ENCODE measurements around the gene ELAVL3.

The ELAVL3 gene

DNA sequence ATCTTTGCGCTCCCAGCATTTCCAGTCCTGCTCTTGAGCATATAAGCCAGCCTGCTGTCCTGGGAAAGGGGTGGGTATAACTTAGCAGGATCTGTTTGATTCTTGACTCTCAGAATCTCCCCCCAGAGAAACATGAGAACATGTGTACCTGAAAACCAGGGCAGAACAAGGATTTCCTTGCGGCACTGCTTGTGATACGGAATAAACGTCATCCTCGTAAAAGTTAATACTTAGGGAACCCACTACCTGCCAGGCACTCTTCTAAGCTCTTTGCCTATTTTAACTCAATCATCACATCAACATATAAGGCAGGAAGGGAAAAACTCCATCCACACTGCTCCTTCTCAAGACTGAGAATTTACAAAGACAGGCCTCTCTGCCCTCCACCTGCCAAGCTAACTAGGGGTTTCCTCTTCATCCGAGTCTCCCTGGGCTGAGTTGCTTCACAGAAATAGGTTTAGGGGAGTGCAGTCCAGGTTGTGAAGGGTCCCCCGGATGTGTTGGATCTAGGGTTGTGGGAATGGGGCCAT, 23.7 kb upstream of the ELAVL3 start:
- Histone ChIP-seq H3K9me3 (ENCODE audit: control insufficient read depth, low read length) (no peaks in the 10 kb centered on the region), H3K4me1 (ENCODE audit: control insufficient read depth, insufficient read depth, low read length) (peaks cover 11% of the 10 kb centered on the region), H3K4me3 (ENCODE audit: low read length) (peak overlapping the region; percentile 2), H3K9ac (ENCODE audit: low read length) (peak overlapping the region; percentile 80), H3K36me3 (ENCODE audit: control insufficient read depth, insufficient read depth, low read length) (no peaks in the 10 kb centered on the region), H3K27me3 (ENCODE audit: control insufficient read depth, insufficient read depth, low read length) (no peaks in the 10 kb centered on the region)

DNA sequence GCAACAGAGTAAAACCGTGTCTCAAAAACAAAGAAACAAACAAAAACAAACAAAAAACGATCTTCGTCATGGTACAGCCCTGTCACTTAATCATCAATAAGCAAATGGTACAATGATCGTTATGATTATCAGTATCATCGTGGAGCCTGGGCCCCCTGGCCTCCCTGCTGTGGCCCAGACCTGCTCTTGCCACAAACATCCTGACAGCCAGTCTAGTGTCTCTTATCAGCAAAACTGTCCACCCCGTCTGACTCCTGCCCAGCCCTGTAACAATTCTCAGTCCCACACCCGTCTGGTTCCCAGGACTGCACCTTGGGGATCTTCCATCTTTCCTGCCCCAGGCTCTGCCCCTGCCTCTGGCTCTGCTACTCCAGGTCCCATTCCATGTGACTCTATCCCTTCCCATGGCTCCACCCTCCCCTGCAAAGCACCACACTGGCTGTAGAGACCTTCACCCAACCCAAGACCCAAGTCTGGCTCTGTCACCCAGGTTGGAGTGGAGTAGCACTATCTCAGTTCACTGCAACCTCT, 19.1 kb upstream of the ELAVL3 start:
- Histone ChIP-seq H3K36me3 (ENCODE audit: control insufficient read depth, insufficient read depth, low read length) (no peaks in the 10 kb centered on the region), H3K27me3 (ENCODE audit: control insufficient read depth, insufficient read depth, low read length) (no peaks in the 10 kb centered on the region), H3K4me3 (ENCODE audit: low read length) (no peak overlapping the region), H3K9me3 (ENCODE audit: control insufficient read depth, low read length) (no peaks in the 10 kb centered on the region), H3K9ac (ENCODE audit: low read length) (no peak overlapping the region), H3K4me1 (ENCODE audit: control insufficient read depth, insufficient read depth, low read length) (peaks cover 11% of the 10 kb centered on the region)

DNA sequence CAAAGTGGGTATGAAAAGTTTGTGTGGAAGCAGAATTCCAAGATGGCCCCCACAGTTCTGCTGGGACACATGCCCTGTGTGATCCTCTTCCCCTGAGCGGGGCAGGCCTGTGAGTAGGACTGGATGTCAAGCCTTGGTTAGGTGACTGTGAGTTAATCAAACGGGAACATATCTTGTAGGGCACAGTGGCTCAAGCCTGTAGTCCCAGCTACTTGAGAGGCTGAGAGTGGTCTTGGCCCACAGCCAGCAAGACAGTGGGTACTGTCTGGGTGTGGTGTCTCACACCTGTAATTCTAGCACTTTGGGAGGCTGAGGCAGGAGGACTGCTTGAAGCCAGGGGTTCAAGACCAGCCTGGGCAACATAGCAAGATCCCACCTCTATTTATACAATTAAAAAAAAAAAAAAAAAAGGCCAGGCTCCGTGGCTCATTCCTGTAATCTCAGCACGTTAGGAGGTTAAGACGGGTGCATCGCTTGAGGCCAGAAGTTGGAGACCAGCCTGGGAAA, 18.4 kb upstream of the ELAVL3 start:
- Histone ChIP-seq H3K9me3 (ENCODE audit: control insufficient read depth, low read length) (no peaks in the 10 kb centered on the region), H3K9ac (ENCODE audit: low read length) (no peak overlapping the region), H3K27me3 (ENCODE audit: control insufficient read depth, insufficient read depth, low read length) (no peaks in the 10 kb centered on the region), H3K4me3 (ENCODE audit: low read length) (no peak overlapping the region), H3K4me1 (ENCODE audit: control insufficient read depth, insufficient read depth, low read length) (peaks cover 6% of the 10 kb centered on the region), H3K36me3 (ENCODE audit: control insufficient read depth, insufficient read depth, low read length) (no peaks in the 10 kb centered on the region)

DNA sequence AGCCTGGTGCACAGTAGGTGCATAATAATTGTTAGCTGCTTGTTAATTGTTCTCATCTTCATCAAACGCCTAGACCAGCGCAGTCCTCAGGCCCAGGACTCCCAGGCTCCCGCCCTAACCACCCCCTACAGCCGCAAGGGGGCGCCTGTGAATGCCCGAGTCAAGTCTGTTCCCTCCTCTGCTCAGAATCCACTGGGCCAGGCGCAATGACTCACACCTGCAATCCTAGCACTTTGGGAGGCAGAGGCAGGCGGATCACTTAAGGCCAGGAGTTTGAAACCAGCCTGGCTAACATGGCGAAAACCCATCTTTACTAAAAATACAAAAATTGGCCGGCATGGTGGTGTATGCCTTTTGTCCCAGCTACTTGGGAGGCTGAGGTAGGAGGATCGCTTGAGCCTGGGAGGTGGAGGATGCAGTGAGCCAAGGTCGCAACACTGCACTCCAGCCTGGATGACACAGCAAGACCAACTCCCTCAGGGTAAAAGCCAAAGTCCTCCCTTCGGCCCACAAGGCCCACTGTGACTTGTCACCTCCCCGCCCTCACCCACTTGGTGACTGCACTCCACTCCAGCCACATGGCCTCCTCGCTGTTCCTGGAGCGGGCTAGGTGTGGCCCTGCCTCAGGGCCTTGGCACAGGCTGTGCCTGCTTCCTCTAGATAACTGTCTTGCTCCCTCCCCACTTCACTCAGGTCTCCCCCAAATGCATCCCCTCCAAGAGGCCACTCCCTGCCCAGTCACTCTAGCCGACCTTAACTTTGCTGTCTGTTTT, 15.7 kb upstream of the ELAVL3 start:
- no peak overlapping the region for H3K9ac ChIP-seq (ENCODE audit: low read length)
- no peaks in the 10 kb centered on the region for H3K27me3 ChIP-seq (ENCODE audit: control insufficient read depth, insufficient read depth, low read length)
- no peaks in the 10 kb centered on the region for H3K36me3 ChIP-seq (ENCODE audit: control insufficient read depth, insufficient read depth, low read length)
- H3K9me3 ChIP-seq (ENCODE audit: control insufficient read depth, low read length) = no peaks in the 10 kb centered on the region
- H3K4me1 ChIP-seq (ENCODE audit: control insufficient read depth, insufficient read depth, low read length) = peaks cover 6% of the 10 kb centered on the region
- no peak overlapping the region for H3K4me3 ChIP-seq (ENCODE audit: low read length)

DNA sequence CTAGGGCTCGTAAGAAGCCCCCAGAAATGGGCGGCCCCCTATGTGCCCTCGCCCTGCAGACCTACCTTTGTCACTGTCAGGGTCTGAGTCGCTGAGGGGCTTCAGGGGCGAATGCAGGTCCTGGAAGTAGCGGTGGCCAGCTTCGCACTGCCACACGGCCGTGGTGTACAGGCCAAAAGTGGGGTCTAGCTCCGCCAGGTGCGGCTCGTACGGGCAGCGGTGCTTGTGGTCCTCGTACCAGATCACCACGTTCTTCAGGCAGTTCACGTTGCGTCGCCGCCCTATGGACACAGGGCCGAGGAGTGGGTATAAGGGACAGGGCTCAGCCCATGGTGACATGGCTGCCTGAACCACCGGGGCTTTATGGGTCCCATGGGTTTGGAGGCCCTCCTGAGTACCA, 15.0 kb upstream of the ELAVL3 start:
- no peak overlapping the region for H3K4me3 ChIP-seq (ENCODE audit: low read length)
- H3K9me3 ChIP-seq (ENCODE audit: control insufficient read depth, low read length) = no peaks in the 10 kb centered on the region
- no peak overlapping the region for H3K9ac ChIP-seq (ENCODE audit: low read length)
- H3K4me1 ChIP-seq (ENCODE audit: control insufficient read depth, insufficient read depth, low read length) = peaks cover 6% of the 10 kb centered on the region
- no peaks in the 10 kb centered on the region for H3K36me3 ChIP-seq (ENCODE audit: control insufficient read depth, insufficient read depth, low read length)
- no peaks in the 10 kb centered on the region for H3K27me3 ChIP-seq (ENCODE audit: control insufficient read depth, insufficient read depth, low read length)

DNA sequence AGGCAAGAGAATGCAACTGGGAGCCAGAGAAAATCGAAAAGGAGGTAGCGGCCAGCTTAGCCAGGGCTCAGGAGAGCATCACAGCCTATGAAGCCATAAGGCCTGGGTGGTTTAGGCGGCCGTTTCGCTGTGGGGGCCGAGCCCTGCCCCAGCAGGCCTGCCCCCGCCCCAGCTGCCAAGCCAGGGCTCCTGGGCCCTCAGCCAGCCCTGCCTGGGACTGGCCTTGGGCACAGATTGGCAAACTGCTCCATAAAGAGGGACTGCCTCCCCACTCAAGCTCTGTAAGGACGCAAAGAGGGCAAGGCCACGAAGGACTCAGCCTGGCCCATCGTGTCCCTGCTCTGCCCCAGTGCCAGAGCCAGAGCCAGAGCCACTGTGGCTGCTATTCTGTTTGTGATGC, 14.6 kb upstream of the ELAVL3 start:
- Histone ChIP-seq H3K9me3 (ENCODE audit: control insufficient read depth, low read length) (no peaks in the 10 kb centered on the region), H3K4me1 (ENCODE audit: control insufficient read depth, insufficient read depth, low read length) (peaks cover 8% of the 10 kb centered on the region), H3K4me3 (ENCODE audit: low read length) (no peak overlapping the region), H3K9ac (ENCODE audit: low read length) (no peak overlapping the region), H3K36me3 (ENCODE audit: control insufficient read depth, insufficient read depth, low read length) (no peaks in the 10 kb centered on the region), H3K27me3 (ENCODE audit: control insufficient read depth, insufficient read depth, low read length) (no peaks in the 10 kb centered on the region)

DNA sequence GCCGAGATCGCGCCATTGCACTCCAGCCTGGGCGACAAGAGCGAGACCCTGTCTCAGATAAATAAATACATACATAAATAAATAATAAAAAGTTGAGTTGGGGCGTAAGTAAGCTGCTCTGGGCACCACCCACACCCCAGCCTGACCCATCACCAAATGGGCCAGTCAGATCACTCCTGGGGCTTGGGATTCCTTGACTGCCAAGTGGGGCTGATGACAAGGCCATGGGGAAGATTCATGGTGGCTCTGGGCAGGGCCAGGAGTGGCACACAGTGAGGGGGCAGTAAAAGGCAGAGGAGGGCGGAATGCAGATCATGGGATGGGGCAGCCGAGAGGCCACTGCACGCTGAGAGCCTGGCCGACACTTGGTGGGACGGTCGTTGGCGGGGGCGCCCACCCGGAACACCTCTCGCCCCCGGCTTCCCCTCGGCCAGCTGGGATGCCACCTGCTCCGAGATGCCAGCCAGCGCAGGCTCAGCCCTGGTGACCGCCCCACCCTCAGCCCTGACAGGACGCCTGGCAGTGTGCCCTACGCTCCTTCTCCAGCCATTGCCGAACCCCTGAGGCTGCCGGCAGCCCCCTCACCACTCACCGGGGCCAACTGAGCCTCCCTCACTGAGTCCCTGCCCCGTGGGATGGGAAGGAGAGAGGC, 13.9 kb upstream of the ELAVL3 start:
- Histone ChIP-seq H3K9ac (ENCODE audit: low read length) (no peak overlapping the region), H3K36me3 (ENCODE audit: control insufficient read depth, insufficient read depth, low read length) (no peaks in the 10 kb centered on the region), H3K4me1 (ENCODE audit: control insufficient read depth, insufficient read depth, low read length) (peaks cover 15% of the 10 kb centered on the region), H3K4me3 (ENCODE audit: low read length) (no peak overlapping the region), H3K27me3 (ENCODE audit: control insufficient read depth, insufficient read depth, low read length) (no peaks in the 10 kb centered on the region), H3K9me3 (ENCODE audit: control insufficient read depth, low read length) (no peaks in the 10 kb centered on the region)

DNA sequence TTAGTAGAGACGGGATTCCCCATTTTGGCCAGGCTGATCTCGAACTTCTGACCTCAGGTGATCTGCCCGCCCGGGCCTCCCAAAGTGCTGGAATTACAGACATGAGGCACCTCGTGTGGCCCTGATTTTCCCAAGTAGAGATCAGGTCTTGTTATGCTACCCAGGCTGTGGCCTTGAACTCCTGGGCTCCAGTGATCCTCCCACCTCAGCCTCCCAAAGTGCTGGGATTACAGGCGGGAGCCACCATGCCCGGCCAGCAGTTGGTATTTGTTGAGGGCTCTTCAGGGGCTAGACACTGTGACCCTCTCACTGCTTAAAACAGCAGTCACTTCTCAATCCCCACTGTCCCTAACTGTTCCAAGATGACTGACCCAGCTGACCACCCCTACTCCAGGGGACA, 8.5 kb upstream of the ELAVL3 start:
- Histone ChIP-seq H3K9ac (ENCODE audit: low read length) (no peak overlapping the region), H3K4me1 (ENCODE audit: control insufficient read depth, insufficient read depth, low read length) (peaks cover 12% of the 10 kb centered on the region), H3K36me3 (ENCODE audit: control insufficient read depth, insufficient read depth, low read length) (no peaks in the 10 kb centered on the region), H3K27me3 (ENCODE audit: control insufficient read depth, insufficient read depth, low read length) (no peaks in the 10 kb centered on the region), H3K9me3 (ENCODE audit: control insufficient read depth, low read length) (no peaks in the 10 kb centered on the region), H3K4me3 (ENCODE audit: low read length) (no peak overlapping the region)

DNA sequence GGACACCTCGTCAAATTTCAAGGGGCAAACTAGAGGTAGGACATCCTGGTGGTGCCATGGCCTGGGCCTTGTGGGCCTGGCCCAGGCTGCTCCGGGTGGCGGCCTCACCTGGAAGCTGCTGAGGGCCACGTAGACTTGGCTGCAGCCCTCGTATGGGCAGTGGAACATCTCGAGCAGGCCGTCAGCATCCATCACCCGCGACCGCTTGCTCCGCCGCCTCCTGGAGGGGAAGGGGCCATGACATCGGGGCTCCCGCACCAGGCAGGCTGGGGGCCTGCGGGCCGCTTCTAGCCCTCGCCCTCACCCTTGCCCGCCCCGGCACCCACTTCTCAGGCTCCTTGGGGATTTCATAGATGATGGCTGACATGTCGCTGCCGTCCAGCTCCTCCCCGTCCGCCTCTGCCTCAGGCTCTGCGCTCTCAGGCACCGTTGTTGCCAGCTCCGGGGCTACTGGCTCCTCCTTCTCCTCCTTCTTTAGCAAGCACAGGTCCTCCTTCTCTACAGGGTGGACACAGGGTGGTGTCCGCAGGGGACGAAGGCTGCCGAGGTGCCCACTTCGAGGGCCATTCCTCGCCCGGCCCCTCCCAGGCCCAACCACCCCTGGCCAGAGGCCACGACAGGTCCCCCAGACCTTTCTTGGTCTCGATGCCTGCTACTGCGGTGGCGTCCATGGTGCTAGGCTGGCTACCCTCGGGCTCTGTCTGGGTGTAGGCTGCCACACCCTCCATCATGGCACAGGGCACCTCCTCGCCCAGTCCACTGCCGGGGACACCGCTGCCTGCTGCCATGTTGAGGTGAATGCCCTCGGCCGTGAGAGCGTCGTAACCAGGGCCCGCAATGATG, 6.0 kb upstream of the ELAVL3 start:
- Histone ChIP-seq H3K4me3 (ENCODE audit: low read length) (no peak overlapping the region), H3K36me3 (ENCODE audit: control insufficient read depth, insufficient read depth, low read length) (no peaks in the 10 kb centered on the region), H3K27me3 (ENCODE audit: control insufficient read depth, insufficient read depth, low read length) (peaks cover 13% of the 10 kb centered on the region), H3K4me1 (ENCODE audit: control insufficient read depth, insufficient read depth, low read length) (peaks cover 23% of the 10 kb centered on the region), H3K9ac (ENCODE audit: low read length) (no peak overlapping the region), H3K9me3 (ENCODE audit: control insufficient read depth, low read length) (no peaks in the 10 kb centered on the region)

DNA sequence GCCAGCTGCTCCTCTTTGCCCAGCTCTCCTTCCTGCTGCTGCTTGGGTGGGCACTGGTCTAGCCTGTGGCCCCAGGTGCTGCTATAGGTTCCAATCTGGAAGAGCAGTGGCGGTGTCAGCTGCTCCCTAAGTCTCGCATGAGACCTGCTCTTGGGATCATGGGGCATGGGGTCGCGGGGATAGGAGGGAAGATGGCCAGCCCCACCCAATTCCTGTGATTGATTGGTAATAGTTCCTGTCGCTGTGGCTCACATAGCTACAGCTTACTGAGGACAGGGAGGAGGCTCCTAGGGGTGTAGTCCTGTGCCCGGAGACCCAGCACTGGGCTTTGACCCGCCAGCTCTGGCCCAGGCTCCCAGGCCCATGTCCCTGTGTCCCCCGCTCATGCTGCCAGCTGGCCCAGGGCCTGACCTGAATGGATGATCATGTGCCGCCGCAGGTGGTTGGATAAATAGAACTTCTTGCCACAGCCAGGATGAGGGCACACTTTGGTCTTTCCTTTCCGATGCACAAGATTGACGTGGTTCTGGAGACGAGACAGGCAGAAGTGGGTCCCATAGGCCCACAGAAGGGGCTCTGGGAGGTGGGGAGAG, 4.5 kb upstream of the ELAVL3 start:
- Histone ChIP-seq H3K4me1 (ENCODE audit: control insufficient read depth, insufficient read depth, low read length) (peaks cover 23% of the 10 kb centered on the region), H3K36me3 (ENCODE audit: control insufficient read depth, insufficient read depth, low read length) (no peaks in the 10 kb centered on the region), H3K27me3 (ENCODE audit: control insufficient read depth, insufficient read depth, low read length) (peaks cover 25% of the 10 kb centered on the region), H3K9me3 (ENCODE audit: control insufficient read depth, low read length) (no peaks in the 10 kb centered on the region), H3K4me3 (ENCODE audit: low read length) (no peak overlapping the region), H3K9ac (ENCODE audit: low read length) (no peak overlapping the region)

DNA sequence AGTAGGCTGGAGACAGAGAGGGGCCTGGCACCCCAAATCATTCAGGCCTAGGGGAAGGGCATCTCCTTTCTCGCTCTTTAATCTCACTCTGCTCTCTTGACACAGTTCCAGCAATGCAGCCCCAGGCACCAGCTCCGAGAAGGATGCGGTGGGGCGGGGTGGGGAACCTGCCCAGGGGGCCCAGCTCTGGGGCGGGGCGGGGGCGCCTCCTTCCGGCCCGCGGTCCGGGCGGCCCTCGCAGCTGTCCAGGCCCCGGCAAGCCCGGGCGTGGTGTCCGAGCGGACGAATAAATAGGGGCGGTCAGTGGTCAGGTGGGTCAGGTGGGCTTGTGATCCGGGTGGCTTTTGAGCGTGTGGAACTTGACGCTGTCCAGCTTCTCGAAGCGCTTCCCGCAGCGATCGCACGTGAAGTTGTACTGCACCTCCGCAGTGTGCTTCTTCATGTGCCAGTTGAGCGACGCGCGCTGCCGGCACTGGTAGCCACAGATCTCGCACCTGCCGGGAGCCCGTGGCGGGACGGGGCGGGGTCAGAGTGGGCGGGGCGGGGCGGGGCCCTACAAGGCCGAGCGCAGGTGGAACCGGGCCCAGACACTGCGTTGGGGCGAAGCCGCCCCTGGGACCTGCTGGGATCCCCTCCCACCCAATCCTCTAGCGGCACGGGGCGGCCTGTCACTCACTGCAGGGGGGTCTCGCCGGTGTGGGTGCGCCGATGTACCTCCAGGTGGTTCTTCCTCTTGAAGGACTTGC, 2.7 kb upstream of the ELAVL3 start:
- no peaks in the 10 kb centered on the region for H3K36me3 ChIP-seq (ENCODE audit: control insufficient read depth, insufficient read depth, low read length)
- peaks cover 22% of the 10 kb centered on the region for H3K4me1 ChIP-seq (ENCODE audit: control insufficient read depth, insufficient read depth, low read length)
- H3K9ac ChIP-seq (ENCODE audit: low read length) = no peak overlapping the region
- no peaks in the 10 kb centered on the region for H3K9me3 ChIP-seq (ENCODE audit: control insufficient read depth, low read length)
- H3K4me3 ChIP-seq (ENCODE audit: low read length) = no peak overlapping the region
- H3K27me3 ChIP-seq (ENCODE audit: control insufficient read depth, insufficient read depth, low read length) = peaks cover 33% of the 10 kb centered on the region

Data from mucosa of stomach (tissue), 1 donor.